Osteoblast (primary cell): ENCODE measurements around the gene OSTN. TPM values are rescaled to one million over a fixed set of nuclear protein-coding genes. Genes with fewer than 3 reads are reported as not detected.
"Not testable (repeated sequence)": the region's sequence is repeated elsewhere in the genome, so short reads cannot be mapped to it uniquely, and the experiment has no call there.

Experiments
- DNase-seq: peaks from one replicate; pipeline ENCODE4 v3.0.0; 2011; ENCODE audit warnings: low spot score, mixed read lengths; ENCODE audit not compliant: insufficient read length; ENCODE audit errors: missing footprints
- H2AFZ ChIP-seq: 2 replicates; pipeline ENCODE4 v1.6.0; 2011; ENCODE audit warnings: mild to moderate bottlenecking, low read length
- H3K27ac ChIP-seq: 2 replicates; pipeline ENCODE4 v1.5.1; 2011; ENCODE audit warnings: mild to moderate bottlenecking, low read depth, low read length, moderate library complexity
- H3K27me3 ChIP-seq: 2 replicates; pipeline ENCODE4 v1.6.0; 2012; ENCODE audit warnings: mild to moderate bottlenecking, control low read depth, inconsistent platforms, low read length, moderate library complexity; ENCODE audit not compliant: insufficient read depth
- H3K36me3 ChIP-seq: 2 replicates; pipeline ENCODE4 v1.5.1; 2011; ENCODE audit warnings: mild to moderate bottlenecking, low read length, control low read depth, moderate library complexity; ENCODE audit not compliant: insufficient read depth
- H3K4me1 ChIP-seq: 2 replicates; pipeline ENCODE4 v1.5.1; 2011; ENCODE audit warnings: mild to moderate bottlenecking, low read length, control low read depth, moderate library complexity; ENCODE audit not compliant: insufficient read depth
- H3K4me2 ChIP-seq: 2 replicates; pipeline ENCODE4 v1.6.0; 2011; ENCODE audit warnings: mild to moderate bottlenecking, low read length; ENCODE audit not compliant: insufficient read depth
- H3K4me3 ChIP-seq: fragments of 200-600 bp; sonication (generic); 3 replicates; pipeline ENCODE4 v1.5.1; 2012; ENCODE audit warnings: mild to moderate bottlenecking, low read length, inconsistent platforms; ENCODE audit not compliant: insufficient read depth
- H3K79me2 ChIP-seq: 2 replicates; pipeline ENCODE4 v1.6.0; 2012; ENCODE audit warnings: mild to moderate bottlenecking, low read length, control low read depth, inconsistent platforms; ENCODE audit not compliant: insufficient read depth
- H3K9me3 ChIP-seq: 2 replicates; pipeline ENCODE4 v1.5.1; 2011; ENCODE audit warnings: low read depth, low read length, control low read depth
- H4K20me1 ChIP-seq: 2 replicates; pipeline ENCODE4 v1.6.0; 2012; ENCODE audit warnings: mild to moderate bottlenecking, low read length, control low read depth; ENCODE audit not compliant: insufficient read depth
- total RNA-seq: library from RNA; depleted of rRNA; stranded (reverse); fragments of >200 nt; gene quantifications from 2 replicates; pipeline ENCODE4 v1.2.3, GENCODE V29; 2012
- TF ChIP-seq, protein P1 (sequence below): IDR thresholded peaks from 2 replicates; pipeline ENCODE4 v1.5.1; 2011; ENCODE audit warnings: mild to moderate bottlenecking, low read depth, low read length, moderate library complexity; ENCODE audit errors: extremely low read depth

Gene OSTN
- total RNA-seq, 1 donor = under 0.01 TPM

DNA sequence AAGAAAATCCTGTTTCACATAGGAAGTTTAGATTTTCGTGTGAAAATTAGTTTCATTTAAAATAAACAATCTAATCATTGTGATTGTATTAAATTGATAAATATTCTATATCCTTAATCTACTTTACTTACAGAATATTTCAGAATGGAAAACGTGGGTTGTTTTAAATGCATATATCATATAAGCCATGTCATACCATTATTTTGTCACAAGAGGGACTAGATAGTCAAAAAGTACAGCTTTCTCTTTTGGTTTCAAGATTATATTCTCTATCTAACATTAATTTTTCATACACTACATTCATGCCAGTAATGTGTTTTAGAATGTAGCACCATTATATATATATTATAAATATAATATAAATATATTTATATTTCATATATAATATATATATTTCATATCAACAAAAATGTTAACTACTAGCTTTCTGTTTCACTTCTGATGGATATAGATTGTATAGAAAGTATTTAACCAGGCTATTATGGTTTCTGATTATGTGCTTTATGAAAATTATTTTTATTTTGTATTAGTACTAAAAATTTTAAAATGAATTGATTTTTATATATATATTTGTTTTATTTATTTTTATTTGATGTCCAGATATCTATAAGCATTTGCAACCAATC is 45.3 kb downstream of the OSTN start:
- H3K4me3 ChIP-seq = no peak overlapping the region
- H4K20me1 ChIP-seq = no peaks in the 10 kb centered on the region
- H3K9me3 ChIP-seq = no peaks in the 10 kb centered on the region
- H3K36me3 ChIP-seq = no peaks in the 10 kb centered on the region
- peaks cover 12% of the 10 kb centered on the region for H3K4me1 ChIP-seq
- DNase-seq = no peak
- H2AFZ ChIP-seq = no peak overlapping the region
- TF ChIP-seq, protein P1, sequence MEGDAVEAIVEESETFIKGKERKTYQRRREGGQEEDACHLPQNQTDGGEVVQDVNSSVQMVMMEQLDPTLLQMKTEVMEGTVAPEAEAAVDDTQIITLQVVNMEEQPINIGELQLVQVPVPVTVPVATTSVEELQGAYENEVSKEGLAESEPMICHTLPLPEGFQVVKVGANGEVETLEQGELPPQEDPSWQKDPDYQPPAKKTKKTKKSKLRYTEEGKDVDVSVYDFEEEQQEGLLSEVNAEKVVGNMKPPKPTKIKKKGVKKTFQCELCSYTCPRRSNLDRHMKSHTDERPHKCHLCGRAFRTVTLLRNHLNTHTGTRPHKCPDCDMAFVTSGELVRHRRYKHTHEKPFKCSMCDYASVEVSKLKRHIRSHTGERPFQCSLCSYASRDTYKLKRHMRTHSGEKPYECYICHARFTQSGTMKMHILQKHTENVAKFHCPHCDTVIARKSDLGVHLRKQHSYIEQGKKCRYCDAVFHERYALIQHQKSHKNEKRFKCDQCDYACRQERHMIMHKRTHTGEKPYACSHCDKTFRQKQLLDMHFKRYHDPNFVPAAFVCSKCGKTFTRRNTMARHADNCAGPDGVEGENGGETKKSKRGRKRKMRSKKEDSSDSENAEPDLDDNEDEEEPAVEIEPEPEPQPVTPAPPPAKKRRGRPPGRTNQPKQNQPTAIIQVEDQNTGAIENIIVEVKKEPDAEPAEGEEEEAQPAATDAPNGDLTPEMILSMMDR = peak; percentile 46
- no peak overlapping the region for H3K27ac ChIP-seq
- no peaks in the 10 kb centered on the region for H3K27me3 ChIP-seq
- no peaks in the 10 kb centered on the region for H3K79me2 ChIP-seq
- peak overlapping the region; percentile 5 for H3K4me2 ChIP-seq

GRCh38 chr3:191246034-191246433 is 47.0 kb downstream of the OSTN start:
- H3K9me3 ChIP-seq, H3K27ac ChIP-seq, H4K20me1 ChIP-seq, H3K4me2 ChIP-seq, H3K79me2 ChIP-seq, H3K4me1 ChIP-seq, H2AFZ ChIP-seq, H3K27me3 ChIP-seq, H3K4me3 ChIP-seq, DNase-seq, H3K36me3 ChIP-seq: not testable (repeated sequence)

DNA sequence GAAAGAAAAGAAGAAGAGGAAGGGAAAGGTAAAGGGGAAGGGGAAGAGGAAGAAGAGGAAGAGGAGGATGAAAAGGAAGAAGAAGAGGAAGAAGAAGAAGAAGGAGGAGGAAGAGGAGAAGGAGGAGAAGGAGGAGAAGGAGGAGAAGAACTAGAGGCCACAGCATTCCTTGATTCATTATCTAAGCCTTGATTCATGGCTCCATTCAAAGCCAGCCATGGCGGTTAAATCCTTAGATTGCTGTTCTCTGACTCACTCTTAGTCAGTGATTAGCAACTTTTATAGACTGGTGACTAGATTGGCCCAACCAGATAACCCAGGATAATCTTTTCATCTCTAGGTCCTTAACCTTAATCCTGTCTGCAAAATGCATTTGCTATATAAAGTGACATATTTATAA is 47.6 kb downstream of the OSTN start:
- Histone ChIP-seq H3K36me3 (no peaks in the 10 kb centered on the region), H3K4me2 (no peak overlapping the region), H2AFZ (no peak overlapping the region)

GRCh38 chr3:191253089-191253799 is 54.2 kb downstream of the OSTN start:
- Histone ChIP-seq H3K27me3 (no peaks in the 10 kb centered on the region), H3K4me3 (no peak overlapping the region), H3K9me3 (no peaks in the 10 kb centered on the region), H3K4me2 (no peak overlapping the region), H3K36me3 (no peaks in the 10 kb centered on the region), H4K20me1 (no peaks in the 10 kb centered on the region), H3K4me1 (no peaks in the 10 kb centered on the region), H3K27ac (no peak overlapping the region), H2AFZ (peak overlapping the region; percentile 24), H3K79me2 (no peaks in the 10 kb centered on the region)
- no peak for DNase-seq
- TF ChIP-seq, protein P1 = no peak

More for the DNA sequence above, 47.6 kb downstream of the OSTN start:
- H4K20me1 ChIP-seq = no peaks in the 10 kb centered on the region
- no peak overlapping the region for H3K4me3 ChIP-seq
- no peak overlapping the region for H3K27ac ChIP-seq
- H3K79me2 ChIP-seq = no peaks in the 10 kb centered on the region
- peaks cover 6% of the 10 kb centered on the region for H3K4me1 ChIP-seq
- DNase-seq = peak; percentile 59
- TF ChIP-seq, protein P1 = no peak
- no peaks in the 10 kb centered on the region for H3K9me3 ChIP-seq
- no peaks in the 10 kb centered on the region for H3K27me3 ChIP-seq
